Activated B cell treated with CpG ODN at 0.5 μM for 24 hours (primary cell): ENCODE results near the gene DYNLT2B. TPM values are rescaled to one million over a fixed set of nuclear protein-coding genes. Genes with fewer than 3 reads are reported as not detected.
"Not testable (repeated sequence)": the region's sequence is repeated elsewhere in the genome, so short reads cannot be mapped to it uniquely, and the experiment has no call there.

Source experiments
- ATAC-seq: fragments of 200-7000 bp; cut with Tn5 transposase; one replicate; pipeline ENCODE4 v1.10.0; 2021; ENCODE audit warnings: low read depth, mild to moderate bottlenecking, moderate library complexity
- CTCF ChIA-PET: fragments of 350-600 bp; sonication (Branson Sonifier 250); formaldehyde crosslinking; loops from one replicate; lab custom pipeline; 2021; ENCODE audit warnings: antibody characterized with exemption; lab: Charles Lee
- POLR2A ChIA-PET: fragments of 350-600 bp; sonication (Branson Sonifier 250); formaldehyde crosslinking; loops from one replicate; lab custom pipeline; 2021; ENCODE audit warnings: antibody characterized with exemption; lab: Charles Lee
- DNase-seq: peaks from one replicate; pipeline ENCODE4 v3.0.0; 2022
- H3K27ac Mint-ChIP-seq: one replicate; pipeline ENCODE4 v1.8.0; 2020; ENCODE audit warnings: mixed read lengths
- H3K27me3 Mint-ChIP-seq: one replicate; pipeline ENCODE4 v1.8.0; 2021; ENCODE audit warnings: mixed read lengths
- H3K36me3 Mint-ChIP-seq: one replicate; pipeline ENCODE4 v1.8.0; 2021; ENCODE audit warnings: low read depth, mixed read lengths
- H3K4me1 Mint-ChIP-seq: one replicate; pipeline ENCODE4 v1.8.0; 2021; ENCODE audit warnings: mixed read lengths
- H3K4me3 Mint-ChIP-seq: one replicate; pipeline ENCODE4 v1.8.0; 2020; ENCODE audit warnings: mild to moderate bottlenecking, mixed read lengths
- H3K9me3 Mint-ChIP-seq: one replicate; pipeline ENCODE4 v1.8.0; 2020; ENCODE audit warnings: mixed read lengths
- CTCF ChIP-seq: fragments of 200-600 bp; IDR thresholded peaks from one replicate; pipeline ENCODE4 v1.8.0; 2022; ENCODE audit warnings: antibody characterized with exemption, mild to moderate bottlenecking
- intact Hi-C: fragments of 100-400 bp; cut with micrococcal nuclease; formaldehyde crosslinking; loops from one replicate; pipeline ENCODE4 v1.15.1; 2024
- total RNA-seq: library from RNA; stranded (reverse); gene quantifications from 2 replicates; pipeline ENCODE4 v1.2.3, GENCODE V29; 2022

DYNLT2B gene
- total RNA-seq, 1 donor from 2014 or later = 5.2 TPM

DNA sequence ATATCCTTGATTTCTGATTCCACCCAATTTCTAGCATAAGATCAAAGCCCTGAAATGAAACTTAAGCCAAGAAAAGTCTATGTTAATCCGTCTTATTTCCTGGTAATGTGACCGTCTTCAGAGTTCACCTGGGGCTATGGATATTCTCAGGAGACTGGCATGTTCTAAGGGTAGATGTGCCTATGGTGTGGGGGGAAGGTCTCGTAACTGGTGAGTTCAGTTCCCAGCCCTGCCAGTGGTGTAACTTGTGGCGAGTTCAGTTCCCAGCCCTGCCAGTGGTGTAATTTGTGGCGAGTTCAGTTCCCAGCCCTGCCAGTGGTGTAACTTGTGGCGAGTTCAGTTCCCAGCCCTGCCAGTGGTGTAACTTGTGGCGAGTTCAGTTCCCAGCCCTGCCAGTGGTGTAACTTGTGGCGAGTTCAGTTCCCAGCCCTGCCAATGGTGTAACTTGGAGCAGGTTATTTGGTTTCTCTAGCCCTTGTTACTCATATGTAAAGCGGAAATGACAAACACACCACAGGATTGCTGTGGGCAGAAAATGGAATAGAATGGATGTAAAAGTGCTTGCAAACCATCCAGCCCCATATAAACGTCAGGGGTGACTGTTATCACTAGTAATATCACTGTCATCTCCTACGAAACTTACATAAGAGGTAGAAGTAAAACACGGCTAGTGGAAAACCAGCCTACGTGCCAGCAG lies 71.3 kb downstream of the DYNLT2B start:
- ATAC-seq = no peak
- CTCF ChIA-PET = no interaction called here
- Mint-ChIP-seq H3K27me3 (no peaks in the 10 kb centered on the region), H3K9me3 (no peaks in the 10 kb centered on the region), H3K36me3 (peaks cover 51% of the 10 kb centered on the region), H3K4me3 (no peak overlapping the region), H3K27ac (no peak overlapping the region), H3K4me1 (peaks cover 2% of the 10 kb centered on the region)
- intact Hi-C loops = no loop called here
- POLR2A ChIA-PET = interaction anchor here (0.7 kb wide), 1 partner anchor 151 kb away, joined by 3 read pairs; no protein-coding TSS in a partner anchor
- no peak for DNase-seq
- no peak for TF ChIP-seq CTCF

DNA sequence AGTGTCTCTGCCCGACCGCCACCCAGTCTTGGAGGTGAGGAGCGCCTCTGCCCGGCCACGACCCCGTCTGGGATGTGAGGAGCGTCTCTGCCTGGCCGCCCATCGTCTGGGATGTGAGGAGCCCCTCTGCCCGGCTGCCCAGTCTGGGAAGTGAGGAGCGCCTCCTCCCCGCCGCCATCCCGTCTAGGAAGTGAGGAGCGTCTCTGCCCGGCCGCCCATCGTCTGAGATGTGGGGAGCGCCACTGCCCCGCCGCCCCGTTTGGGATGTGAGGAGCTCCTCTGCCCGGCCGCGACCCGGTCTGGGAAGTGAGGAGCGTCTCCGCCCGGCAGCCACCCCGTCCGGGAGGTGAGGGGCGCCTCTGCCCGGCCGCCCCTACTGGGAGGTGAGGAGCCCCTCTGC lies 73.9 kb downstream of the DYNLT2B start:
- H3K4me3 Mint-ChIP-seq, H3K4me1 Mint-ChIP-seq, intact Hi-C loops, POLR2A ChIA-PET, CTCF ChIA-PET, H3K9me3 Mint-ChIP-seq, H3K27me3 Mint-ChIP-seq, H3K27ac Mint-ChIP-seq, ATAC-seq, DNase-seq: not testable (repeated sequence)
- H3K36me3 Mint-ChIP-seq = peaks cover 68% of the 10 kb centered on the region

- no peak overlapping the region for H3K4me3 Mint-ChIP-seq
- H3K27me3 Mint-ChIP-seq = no peaks in the 10 kb centered on the region
- no peak for TF ChIP-seq CTCF
- no peak for ATAC-seq
- H3K9me3 Mint-ChIP-seq = no peaks in the 10 kb centered on the region
- H3K27ac Mint-ChIP-seq = no peak overlapping the region
- peaks cover 75% of the 10 kb centered on the region for H3K36me3 Mint-ChIP-seq
- intact Hi-C loops = no loop called here
- CTCF ChIA-PET = no interaction called here
- DNase-seq = no peak
- no peaks in the 10 kb centered on the region for H3K4me1 Mint-ChIP-seq
- POLR2A ChIA-PET = no interaction called here
These were observed 76.3 kb downstream of the DYNLT2B start for GRCh38 chr3:196241704-196242103.

Other genes starting within 250 kb of the DYNLT2B start
- 238 and 290 TPM in 2 replicates for gene TFRC, start 236.2 kb downstream of the DYNLT2B start, total RNA-seq
- 0.31 TPM in 1 of 2 replicates, not detected in the other for gene ZDHHC19, start 106.8 kb downstream of the DYNLT2B start, total RNA-seq
- not detected in 2 replicates for gene SLC51A, start 101.7 kb downstream of the DYNLT2B start, total RNA-seq
- gene PCYT1A, start 30.5 kb downstream of the DYNLT2B start, total RNA-seq = 54.6 and 58.8 TPM in 2 replicates
- gene TM4SF19, start 20.1 kb upstream of the DYNLT2B start, total RNA-seq = not detected in 2 replicates
- 60.8 and 66.5 TPM in 2 replicates for gene UBXN7, start 114.2 kb upstream of the DYNLT2B start, total RNA-seq
- 24.5 and 27.8 TPM in 2 replicates for gene RNF168, start 185.5 kb upstream of the DYNLT2B start, total RNA-seq
- gene SMCO1, start 197.1 kb upstream of the DYNLT2B start, total RNA-seq = not detected in 2 replicates